A549 (cell line): ENCODE results near the gene EIF4B.

Experiments used
- BHLHE40 ChIP-seq: IDR thresholded peaks from 2 replicates; pipeline ENCODE4 v1.6.1; 2012; ENCODE audit warnings: low read depth, low read length, inconsistent platforms
- EP300 ChIP-seq, 2 experiments: fragments of >200 bp; sonication (Bioruptor Twin); formaldehyde crosslinking; IDR thresholded peaks; 2 replicates in 1 of 2; 3 replicates in 1 of 2; pipeline ENCODE4 v1.6.1; 2016 to 2017
- POLR2A ChIP-seq: IDR thresholded peaks from 2 replicates; pipeline ENCODE4 v1.6.1; 2012; ENCODE audit warnings: mild to moderate bottlenecking, low read length
- RAD21 ChIP-seq, 2 experiments: fragments of >200 bp in 1 of 2; sonication (Bioruptor Twin) in 1 of 2; formaldehyde crosslinking in 1 of 2; IDR thresholded peaks in 1 of 2; conservative IDR thresholded peaks in 1 of 2; 2 replicates in 1 of 2; 3 replicates in 1 of 2; pipeline ENCODE4 v1.6.1; 2012 to 2018; ENCODE audit warnings: inconsistent platforms in 1 of 2
- TFCP2L1 ChIP-seq: fragments of 250-450 bp; sonication (Bioruptor Pico); IDR thresholded peaks from 2 replicates; pipeline ENCODE4 v1.5.0; 2021; ENCODE audit warnings: mild to moderate bottlenecking
- ZFP36 ChIP-seq: fragments of 450-650 bp; IDR thresholded peaks from 2 replicates; pipeline ENCODE4 v1.6.1; 2014; ENCODE audit warnings: borderline replicate concordance; ENCODE audit not compliant: partially characterized antibody
- TF ChIP-seq, protein P1 (sequence below): fragments of >200 bp; sonication (Bioruptor Twin); formaldehyde crosslinking; IDR thresholded peaks from 3 replicates; pipeline ENCODE4 v1.5.1; 2016

DNA sequence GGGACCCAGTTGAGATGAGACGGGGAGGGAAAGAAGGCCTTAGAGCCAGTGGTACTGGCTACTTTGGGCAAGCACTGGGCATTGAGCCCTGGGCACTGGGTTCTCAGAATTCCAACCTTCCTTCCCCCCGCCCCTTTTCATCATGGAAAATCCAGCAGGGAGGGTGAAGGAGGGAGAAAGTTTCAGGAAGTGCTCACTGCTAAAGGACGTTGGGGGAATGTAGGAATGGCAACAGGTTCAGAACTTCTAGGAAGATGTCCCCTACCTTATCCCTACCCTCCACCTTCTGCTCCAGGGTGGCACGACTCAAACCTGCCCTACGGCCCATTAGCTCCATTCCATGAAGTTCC lies 39.4 kb downstream of the EIF4B start:
- TF ChIP-seq RAD21 (conservative IDR thresholded peaks at IDR 0.05 in 1 of 2, IDR thresholded peaks at IDR 0.05 in 1 of 2) (no peak), POLR2A (no peak), TFCP2L1 (CRISPR knock-in tag) (no peak), ZFP36 (no peak), EP300 (IDR thresholded peaks at IDR 0.05) (no peak), BHLHE40 (no peak)
- TF ChIP-seq, protein P1, sequence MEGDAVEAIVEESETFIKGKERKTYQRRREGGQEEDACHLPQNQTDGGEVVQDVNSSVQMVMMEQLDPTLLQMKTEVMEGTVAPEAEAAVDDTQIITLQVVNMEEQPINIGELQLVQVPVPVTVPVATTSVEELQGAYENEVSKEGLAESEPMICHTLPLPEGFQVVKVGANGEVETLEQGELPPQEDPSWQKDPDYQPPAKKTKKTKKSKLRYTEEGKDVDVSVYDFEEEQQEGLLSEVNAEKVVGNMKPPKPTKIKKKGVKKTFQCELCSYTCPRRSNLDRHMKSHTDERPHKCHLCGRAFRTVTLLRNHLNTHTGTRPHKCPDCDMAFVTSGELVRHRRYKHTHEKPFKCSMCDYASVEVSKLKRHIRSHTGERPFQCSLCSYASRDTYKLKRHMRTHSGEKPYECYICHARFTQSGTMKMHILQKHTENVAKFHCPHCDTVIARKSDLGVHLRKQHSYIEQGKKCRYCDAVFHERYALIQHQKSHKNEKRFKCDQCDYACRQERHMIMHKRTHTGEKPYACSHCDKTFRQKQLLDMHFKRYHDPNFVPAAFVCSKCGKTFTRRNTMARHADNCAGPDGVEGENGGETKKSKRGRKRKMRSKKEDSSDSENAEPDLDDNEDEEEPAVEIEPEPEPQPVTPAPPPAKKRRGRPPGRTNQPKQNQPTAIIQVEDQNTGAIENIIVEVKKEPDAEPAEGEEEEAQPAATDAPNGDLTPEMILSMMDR, result no peak
